AG10803 (cell line): ENCODE measurements around the gene EHBP1.
A peak's percentile ranks its signal among the peaks of the same experiment; 100 is the strongest.

Source experiments
- DNase-seq: peaks from one replicate; pipeline ENCODE4 v3.0.0; 2010; ENCODE audit warnings: low read depth
- H3K4me3 ChIP-seq: 2 replicates; pipeline ENCODE4 v1.5.1; 2011; ENCODE audit warnings: mild to moderate bottlenecking, low read length, control low read depth
- CTCF ChIP-seq: conservative IDR thresholded peaks from 2 replicates; pipeline ENCODE4 v1.5.1; 2011; ENCODE audit warnings: mild to moderate bottlenecking, low read length, control low read depth, inconsistent platforms

Gene EHBP1

DNA sequence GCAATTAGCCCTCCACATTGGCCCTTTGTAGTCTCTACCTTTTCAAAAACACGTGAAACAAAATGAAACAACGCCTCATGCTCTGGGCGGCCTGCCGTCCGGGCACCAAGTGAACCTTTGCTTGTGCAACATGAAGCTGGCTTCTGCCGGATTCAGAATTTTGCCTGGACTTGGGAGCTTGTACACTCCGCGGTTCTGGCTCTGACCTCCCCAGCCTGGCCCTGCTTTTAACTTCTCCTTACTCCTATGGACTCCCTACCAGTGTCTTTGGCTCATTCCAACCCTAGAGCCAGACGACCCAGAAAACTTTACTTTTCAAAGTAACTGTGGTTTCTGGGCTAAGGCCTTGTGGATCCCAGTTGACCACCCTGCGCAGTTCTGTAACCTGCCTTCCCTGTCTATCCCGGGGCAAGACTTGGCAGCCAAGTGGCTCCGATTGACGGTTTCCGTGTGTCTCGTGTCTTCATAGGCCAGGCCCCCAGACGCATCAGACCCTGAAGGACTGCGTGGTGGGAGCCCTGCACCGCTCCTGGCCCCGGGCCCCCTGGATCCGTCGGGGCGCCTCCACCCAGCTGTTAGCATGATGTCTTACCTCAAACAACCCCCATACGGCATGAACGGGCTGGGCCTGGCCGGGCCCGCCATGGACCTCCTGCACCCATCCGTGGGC lies 347.0 kb downstream of the EHBP1 start:
- no peak overlapping the region for H3K4me3 ChIP-seq
- no peak for DNase-seq
- TF ChIP-seq CTCF: no peak

GRCh38 chr2:63053081-63053888 lies 347.8 kb downstream of the EHBP1 start:
- H3K4me3 ChIP-seq: no peak overlapping the region
- TF ChIP-seq CTCF: no peak
- no peak for DNase-seq

DNA sequence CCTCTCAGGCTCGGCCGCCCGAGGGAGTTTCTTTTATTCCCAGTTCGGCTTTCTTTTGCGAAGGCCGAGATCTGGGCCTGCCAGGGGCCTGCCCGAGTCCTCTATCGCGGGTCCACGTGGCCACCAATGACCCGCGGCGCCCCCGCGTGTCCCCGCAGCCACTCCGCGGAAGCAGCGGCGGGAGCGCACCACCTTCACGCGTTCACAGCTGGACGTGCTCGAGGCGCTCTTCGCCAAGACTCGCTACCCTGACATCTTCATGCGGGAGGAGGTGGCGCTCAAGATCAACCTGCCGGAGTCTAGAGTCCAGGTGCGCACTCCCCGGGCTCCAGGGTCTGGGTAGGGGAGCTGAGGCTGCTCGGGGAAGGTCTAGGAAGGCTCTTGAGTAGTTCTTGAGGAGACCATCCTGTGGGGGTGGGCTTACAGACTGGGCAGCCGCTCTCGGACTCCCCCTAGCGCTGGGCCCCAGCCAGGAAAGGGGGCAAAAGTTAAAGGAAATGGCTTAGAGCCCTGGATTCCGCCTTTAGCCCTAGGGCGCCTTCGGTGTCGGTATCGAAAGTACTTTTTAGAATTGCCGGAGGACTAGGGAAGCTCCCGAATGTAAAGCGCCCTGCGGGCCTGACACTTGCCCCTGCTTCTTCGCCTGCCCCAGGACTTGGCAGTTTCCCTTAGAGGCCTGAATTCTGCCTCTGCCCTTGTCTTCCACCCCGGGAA lies 348.5 kb downstream of the EHBP1 start:
- H3K4me3 ChIP-seq: peak overlapping the region; percentile 20
- no peak for DNase-seq
- TF ChIP-seq CTCF: no peak; the same call in 1 of the 2 replicates

DNA sequence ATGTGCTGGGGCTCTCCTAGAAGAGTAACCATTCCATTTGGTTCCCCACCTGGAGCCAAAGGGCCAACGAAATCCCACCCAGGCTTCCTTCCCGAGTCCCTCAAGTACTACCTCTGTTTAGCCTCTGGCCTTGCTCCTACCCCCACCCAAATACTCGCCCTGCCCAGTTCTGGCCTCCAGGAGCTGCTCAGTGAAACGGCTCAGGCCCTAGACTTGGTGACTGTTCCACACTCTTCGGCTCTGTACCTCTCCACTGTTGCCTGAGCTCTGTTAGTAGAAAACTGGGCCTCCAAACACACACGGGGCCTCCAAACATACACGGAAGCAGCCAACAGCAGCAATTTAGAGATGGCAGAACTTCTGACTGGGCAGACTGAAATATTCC lies 349.3 kb downstream of the EHBP1 start:
- H3K4me3 ChIP-seq: no peak overlapping the region
- TF ChIP-seq CTCF: no peak
- no peak for DNase-seq

DNA sequence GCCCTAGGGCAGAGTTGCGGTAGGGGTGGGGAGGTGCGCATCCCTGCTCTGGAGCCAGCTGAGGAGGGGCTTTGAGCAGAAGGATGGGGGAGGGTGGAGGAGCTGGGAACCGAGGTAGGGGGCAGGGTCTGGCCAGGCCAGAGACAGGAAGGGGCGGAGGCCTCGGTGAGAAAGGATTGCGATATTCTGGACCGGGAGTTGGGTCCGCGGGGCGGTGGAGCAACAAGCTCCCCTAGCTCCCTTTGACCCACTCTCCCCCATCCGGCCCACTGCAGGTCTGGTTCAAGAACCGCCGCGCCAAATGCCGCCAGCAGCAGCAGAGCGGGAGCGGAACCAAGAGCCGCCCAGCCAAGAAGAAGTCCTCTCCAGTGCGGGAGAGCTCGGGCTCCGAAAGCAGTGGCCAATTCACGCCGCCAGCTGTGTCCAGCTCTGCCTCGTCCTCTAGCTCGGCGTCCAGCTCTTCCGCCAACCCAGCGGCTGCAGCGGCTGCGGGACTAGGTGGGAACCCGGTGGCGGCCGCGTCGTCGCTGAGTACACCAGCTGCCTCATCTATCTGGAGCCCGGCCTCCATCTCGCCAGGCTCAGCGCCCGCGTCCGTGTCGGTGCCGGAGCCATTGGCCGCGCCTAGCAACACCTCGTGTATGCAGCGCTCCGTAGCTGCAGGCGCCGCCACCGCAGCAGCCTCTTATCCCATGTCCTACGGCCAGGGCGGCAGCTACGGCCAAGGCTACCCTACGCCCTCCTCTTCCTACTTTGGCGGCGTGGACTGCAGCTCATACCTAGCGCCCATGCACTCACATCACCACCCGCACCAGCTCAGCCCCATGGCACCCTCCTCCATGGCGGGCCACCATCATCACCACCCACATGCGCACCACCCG lies 350.0 kb downstream of the EHBP1 start:
- DNase-seq: no peak
- TF ChIP-seq CTCF: no peak
- peak overlapping the region; percentile 36 for H3K4me3 ChIP-seq

DNA sequence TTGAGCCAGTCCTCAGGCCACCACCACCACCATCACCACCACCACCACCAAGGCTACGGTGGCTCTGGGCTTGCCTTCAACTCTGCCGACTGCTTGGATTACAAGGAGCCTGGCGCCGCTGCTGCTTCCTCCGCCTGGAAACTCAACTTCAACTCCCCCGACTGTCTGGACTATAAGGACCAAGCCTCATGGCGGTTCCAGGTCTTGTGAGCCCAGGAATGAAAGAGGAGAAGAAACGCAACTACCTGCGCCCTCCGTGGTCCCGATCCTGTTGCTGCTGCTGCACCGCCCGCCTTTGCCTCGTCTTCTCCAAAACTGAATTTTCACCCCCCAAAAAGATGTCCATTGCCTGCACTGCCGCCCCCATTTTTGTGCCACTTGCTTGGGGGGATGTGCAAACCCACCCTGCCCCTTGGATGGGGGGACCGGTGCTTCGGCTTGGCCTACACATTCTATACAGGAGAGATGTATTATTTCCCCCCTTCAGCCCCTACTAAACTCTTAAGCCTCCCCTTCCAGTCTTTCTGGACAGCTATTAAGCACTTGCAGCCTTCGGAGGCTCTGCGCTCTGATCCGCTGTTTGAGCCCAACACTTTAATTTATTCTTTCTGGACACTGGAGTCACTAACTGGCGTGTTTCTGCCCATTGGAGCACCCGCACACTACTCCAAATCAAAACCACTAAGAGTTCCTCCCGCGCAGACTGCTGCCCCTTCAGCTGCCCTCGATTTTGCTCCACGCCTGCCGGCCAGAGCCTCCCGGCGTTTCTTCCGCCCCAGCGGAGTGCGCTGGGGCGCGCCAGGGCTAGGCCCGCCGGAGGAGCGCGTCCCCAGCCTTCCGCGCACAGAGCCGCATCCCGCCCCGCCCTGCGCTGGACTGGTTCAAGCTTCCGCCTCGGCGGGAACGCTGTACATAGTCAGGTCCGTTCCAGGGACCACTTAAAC lies 350.9 kb downstream of the EHBP1 start:
- H3K4me3 ChIP-seq: no peak overlapping the region
- TF ChIP-seq CTCF: no peak
- no peak for DNase-seq
